ENCODE results near the gene ARL3.

DNA sequence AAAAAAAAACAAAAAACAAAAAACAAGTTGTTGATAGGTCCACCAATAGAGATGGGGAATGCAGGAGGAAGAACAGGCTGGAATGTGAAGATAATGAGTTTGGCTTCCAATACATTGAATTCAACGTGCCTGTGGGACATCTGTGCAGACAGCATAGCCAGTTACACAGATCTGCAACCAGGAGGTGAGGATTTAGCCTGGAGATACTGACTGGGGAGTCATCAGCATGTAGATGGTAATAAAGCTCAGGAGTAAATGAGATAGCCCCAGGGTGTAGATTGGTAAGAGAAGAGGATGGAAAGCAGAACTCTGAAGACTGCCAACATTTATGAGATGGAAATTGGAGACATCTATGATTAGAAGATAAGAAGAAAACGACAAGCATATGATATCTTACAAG is 74.7 kb downstream of the ARL3 start:
- TF ChIP-seq, protein P1, sequence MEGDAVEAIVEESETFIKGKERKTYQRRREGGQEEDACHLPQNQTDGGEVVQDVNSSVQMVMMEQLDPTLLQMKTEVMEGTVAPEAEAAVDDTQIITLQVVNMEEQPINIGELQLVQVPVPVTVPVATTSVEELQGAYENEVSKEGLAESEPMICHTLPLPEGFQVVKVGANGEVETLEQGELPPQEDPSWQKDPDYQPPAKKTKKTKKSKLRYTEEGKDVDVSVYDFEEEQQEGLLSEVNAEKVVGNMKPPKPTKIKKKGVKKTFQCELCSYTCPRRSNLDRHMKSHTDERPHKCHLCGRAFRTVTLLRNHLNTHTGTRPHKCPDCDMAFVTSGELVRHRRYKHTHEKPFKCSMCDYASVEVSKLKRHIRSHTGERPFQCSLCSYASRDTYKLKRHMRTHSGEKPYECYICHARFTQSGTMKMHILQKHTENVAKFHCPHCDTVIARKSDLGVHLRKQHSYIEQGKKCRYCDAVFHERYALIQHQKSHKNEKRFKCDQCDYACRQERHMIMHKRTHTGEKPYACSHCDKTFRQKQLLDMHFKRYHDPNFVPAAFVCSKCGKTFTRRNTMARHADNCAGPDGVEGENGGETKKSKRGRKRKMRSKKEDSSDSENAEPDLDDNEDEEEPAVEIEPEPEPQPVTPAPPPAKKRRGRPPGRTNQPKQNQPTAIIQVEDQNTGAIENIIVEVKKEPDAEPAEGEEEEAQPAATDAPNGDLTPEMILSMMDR (conservative IDR thresholded peaks at IDR 0.05 in 1 of 2, IDR thresholded peaks at IDR 0.05 in 1 of 2; ENCODE audit: low read depth in 1 of 2, low read length in 2 of 2) = no peak
- TF ChIP-seq EZH2 (IDR thresholded peaks at IDR 0.05; ENCODE audit: low read length, missing control alignments) = no peak
